ENCODE results near the gene TBKBP1.
"Not testable (repeated sequence)": the region's sequence is repeated elsewhere in the genome, so short reads cannot be mapped to it uniquely, and the experiment has no call there.

TBKBP1 gene

GRCh38 chr17:47678196-47678595 lies 15.8 kb upstream of the TBKBP1 start:
- no peak for DNase-seq

DNA sequence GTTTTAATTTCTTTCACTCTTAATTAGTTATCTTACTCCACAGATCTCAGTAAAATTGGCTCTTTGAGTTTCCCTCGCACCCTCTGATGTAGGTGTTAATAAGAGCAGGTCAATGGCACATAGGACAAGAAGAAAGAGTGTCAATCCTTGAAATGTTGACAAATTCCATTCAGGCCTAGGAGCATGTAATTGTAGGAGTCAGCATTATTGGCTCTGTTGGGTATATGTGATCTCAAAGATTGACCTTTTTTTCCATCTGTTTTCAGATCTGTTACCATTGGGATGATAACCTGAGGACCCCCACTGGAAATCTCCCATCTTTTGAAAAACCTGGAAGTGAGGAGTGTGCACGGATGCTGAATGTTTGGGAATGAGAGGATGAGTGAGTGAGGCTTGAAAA lies 11.8 kb upstream of the TBKBP1 start:
- no peak for DNase-seq

GRCh38 chr17:47682727-47683126 lies 11.2 kb upstream of the TBKBP1 start:
- DNase-seq: not testable (repeated sequence)

DNA sequence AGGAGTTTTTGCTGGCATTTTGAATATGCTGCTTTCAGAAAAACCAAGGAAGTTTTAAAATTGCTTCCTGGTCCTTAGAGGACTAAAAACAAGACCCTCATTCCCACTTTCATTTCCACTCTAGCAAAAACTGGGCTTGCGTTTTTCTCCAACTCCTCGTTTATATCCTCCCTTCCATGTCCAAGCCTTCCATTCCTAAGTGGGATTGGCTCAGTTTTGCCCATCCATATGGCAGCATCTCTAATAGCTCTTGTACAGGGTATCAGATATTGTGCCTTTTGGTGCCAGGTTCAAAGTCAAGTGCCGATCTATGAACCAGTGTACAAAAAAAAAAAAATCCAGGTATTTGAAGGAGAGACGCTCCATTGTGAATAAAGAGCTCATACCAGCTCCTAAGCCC lies 9.9 kb upstream of the TBKBP1 start:
- DNase-seq: no peak

GRCh38 chr17:47684535-47685193 lies 9.3 kb upstream of the TBKBP1 start:
- no peak for DNase-seq

GRCh38 chr17:47685556-47686275 lies 8.2 kb upstream of the TBKBP1 start:
- DNase-seq: no peak

DNA sequence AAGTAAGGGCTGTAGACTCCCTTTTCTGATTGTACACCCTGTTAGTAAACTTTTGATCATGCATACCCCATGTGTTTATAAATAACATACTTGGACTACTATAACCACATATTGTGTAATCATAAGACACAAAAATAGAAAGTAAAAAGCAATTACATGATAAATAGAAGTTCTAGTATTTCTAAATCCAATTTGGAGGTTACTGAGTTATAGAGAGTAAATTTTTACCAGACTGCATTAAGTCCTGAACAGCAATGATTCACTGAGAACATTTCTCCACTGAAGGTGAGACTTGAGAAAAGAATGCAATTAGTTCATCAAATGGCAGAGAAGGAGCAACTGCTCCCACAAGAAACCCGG lies 7.7 kb upstream of the TBKBP1 start:
- no peak for DNase-seq

GRCh38 chr17:47686664-47687327 lies 7.2 kb upstream of the TBKBP1 start:
- DNase-seq: no peak

DNA sequence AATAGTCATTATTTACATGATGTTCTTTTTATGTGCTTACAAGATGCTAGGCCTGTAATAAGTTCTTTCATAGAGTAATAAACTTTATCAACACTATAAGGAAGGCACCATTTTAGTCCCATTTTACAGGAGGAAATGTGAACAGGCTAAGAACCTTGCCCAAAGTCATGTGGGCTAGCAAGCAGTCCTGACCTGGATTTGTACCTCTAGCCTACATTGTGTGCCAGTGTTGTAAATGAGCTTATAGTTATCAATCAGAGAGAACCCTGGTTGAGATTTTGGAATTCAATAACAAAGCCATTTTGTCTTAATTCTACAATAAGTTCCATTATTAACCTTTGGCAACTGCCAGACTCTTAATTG lies 6.7 kb upstream of the TBKBP1 start:
- DNase-seq: no peak

GRCh38 chr17:47687748-47688147 lies 6.2 kb upstream of the TBKBP1 start:
- peak in 1 of 2 donors; percentile 31 for DNase-seq

DNA sequence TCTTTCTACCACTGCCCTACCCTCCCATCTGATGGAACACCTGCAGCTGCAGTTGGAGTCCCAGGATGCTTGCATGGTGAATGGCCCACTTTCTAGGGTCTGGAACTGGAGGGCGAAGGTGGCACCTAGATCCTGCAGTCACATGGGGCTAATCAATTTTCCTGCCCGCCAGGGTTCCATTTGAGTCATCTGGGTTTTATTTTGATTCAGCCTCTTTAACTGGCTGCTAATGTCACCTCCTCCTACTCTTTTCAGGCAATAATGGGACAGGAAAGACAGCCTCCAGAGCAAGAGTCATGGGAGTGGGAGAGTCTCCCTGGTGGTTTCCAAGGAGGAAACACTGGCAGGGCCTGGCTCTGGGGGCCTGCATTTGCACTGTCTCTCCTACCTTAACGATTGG lies 3.8 kb upstream of the TBKBP1 start:
- no peak for DNase-seq

DNA sequence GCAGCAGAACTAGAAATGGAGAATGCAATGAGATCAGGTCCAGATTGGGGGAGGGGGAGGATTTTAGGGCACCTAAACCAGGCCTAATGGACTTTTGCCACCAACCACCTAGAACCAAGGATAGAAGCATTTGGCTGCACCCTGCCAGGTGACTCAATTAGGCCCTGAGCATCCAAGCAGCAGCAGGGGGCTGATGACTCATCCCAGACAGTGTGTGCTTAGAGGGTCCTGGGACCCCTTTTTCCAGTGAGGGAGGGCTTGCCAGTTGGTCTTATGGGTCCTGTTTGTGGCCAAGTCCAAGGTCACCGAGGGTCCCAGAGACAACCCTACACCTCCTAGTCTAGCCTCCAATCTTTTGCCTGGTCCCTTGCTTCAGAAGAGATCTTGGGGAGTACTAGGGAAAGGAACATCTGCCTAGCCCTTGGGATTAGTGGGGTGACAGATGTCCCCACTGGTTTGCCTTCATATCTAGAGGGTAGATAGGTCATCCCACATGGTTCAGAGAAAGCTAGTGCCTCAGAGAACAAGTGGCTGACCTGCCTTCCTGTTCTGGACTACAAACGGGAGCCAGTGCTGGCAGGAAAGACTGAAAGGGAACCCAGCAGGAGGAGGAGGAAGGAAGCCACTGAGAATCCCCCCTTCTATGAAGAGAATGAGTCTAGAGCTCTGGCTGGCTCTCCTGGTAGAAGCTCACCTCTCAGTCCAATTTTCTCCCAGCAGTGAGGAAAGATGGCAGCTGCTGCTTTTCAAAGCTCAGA lies 1.6 kb upstream of the TBKBP1 start:
- DNase-seq: no peak

GRCh38 chr17:47692895-47693730 lies 848 bp upstream of the TBKBP1 start:
- DNase-seq: no peak

DNA sequence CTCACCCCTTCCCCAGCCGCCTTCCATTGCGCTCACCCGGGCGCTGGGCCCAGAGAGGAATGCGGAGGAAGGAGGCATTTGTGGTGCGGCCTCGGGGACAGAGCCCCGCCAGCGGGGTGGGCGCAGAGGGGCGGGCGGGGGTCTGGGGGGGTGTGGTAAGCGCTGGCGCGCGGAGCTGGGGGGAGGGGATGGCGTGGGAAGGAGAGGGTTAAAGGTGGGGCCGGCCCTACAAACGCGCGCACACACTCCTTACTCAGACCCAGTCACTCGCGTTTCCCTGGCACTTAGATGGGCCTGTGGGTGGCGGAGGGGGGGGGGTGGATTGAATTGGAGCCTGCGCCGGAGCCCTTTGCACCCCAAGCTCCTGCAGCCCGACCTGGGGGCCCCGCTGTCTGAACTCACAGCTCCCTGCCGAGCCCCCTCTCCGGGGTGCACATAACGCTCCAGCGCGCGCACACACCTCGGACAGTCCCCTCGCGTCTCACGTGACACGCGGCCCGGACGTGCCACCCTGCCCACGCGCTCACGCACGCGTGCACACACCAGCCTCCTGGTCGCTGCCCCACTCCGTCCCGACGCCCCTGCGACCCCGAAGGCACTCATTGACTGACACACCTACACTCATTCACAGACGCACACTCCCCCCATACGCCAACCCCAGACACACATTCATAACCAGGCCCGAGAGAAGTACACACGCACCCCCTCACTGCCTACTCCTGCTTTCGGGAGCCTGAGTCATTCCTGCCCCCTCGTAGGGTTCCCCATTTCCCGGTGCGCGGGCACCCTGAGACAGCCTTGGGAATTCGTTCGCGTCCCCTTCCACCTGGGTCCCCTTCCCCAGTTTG lies 844 bp downstream of the TBKBP1 start:
- DNase-seq: peak; percentile 13 to 40

- no peak for DNase-seq
These were observed 1.7 kb downstream of the TBKBP1 start for GRCh38 chr17:47695429-47696376.

GRCh38 chr17:47696717-47697642 lies 3.0 kb downstream of the TBKBP1 start:
- no peak for DNase-seq

DNA sequence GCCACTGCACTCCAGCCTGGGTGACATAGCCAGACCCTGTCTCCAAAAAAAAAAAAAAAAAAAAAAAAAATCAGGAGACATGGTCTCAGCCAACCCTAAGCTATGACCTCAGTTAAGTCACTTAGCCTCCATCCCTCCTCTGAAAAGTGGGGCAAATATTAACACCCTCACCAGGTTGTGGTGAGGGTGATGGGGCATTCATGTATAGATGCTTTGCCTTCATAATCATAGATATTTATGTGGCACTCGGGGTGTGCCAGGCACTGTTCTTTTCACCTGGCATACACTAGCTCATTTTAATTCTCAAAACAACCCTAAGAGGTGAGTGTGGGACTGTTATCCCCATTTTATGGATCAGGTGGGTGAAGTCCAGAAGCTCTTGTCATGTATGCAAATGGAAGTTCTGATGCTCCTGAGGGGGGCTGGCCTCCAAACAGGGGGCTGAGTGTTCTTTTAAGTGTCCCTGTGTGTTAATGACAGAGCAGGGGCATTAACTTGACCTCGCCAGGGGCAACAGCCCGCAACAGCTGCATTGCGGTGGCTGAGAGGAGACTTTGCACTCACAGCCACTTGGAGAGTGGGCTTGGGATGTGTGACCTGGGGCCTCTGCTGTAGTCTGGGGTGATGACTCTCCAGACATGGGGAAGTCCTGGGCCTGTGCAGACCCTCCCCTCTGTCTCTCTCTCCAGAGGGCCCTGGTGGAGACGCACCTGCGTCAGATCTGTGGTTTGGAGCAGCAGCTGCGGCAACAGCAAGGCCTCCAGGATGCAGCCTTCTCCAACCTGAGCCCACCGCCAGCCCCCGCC lies 4.1 kb downstream of the TBKBP1 start:
- DNase-seq: no peak

All from hippocampal formation (tissue), 2 donors.